GM13976 (cell line): ENCODE results near the gene CYP2J2.

Experiments
- DNase-seq: peaks from one replicate; pipeline ENCODE4 v3.0.0; 2012; ENCODE audit warnings: low spot score
- CTCF ChIP-seq: IDR thresholded peaks from 2 replicates; pipeline ENCODE4 v1.5.1; 2012; ENCODE audit warnings: borderline replicate concordance, mild to moderate bottlenecking; ENCODE audit not compliant: insufficient read depth; ENCODE audit errors: extremely low read depth, missing control alignments, control extremely low read depth
- in situ Hi-C: fragments of 300-500 bp; cut with MboI; formaldehyde crosslinking; loops from one replicate; pipeline ENCODE4 v1.12.0; 2022; ENCODE audit warnings: low sequenced_read_pairs, mixed read lengths, inconsistent platforms; ENCODE audit not compliant: unreplicated experiment

Gene CYP2J2

GRCh38 chr1:59846895-59847282 is 79.7 kb downstream of the CYP2J2 start:
- DNase-seq: no peak
- no peak for TF ChIP-seq CTCF
- in situ Hi-C loops: no loop called here

- TF ChIP-seq CTCF: no peak
- DNase-seq: no peak
- in situ Hi-C loops: no loop called here
Observed at GRCh38 chr1:59846209-59846894, 80.2 kb downstream of the CYP2J2 start.

- no peak for DNase-seq
- in situ Hi-C loops: no loop called here
- no peak for TF ChIP-seq CTCF
Observed at GRCh38 chr1:59845091-59845490, 81.5 kb downstream of the CYP2J2 start.
